ENCODE measurements around the gene SPPL3. TPM values are rescaled to one million over a fixed set of nuclear protein-coding genes. Genes with fewer than 3 reads are reported as not detected.
A peak's percentile ranks its signal among the peaks of the same experiment; 100 is the strongest.
"Not testable (repeated sequence)": the region's sequence is repeated elsewhere in the genome, so short reads cannot be mapped to it uniquely, and the experiment has no call there.

Gene SPPL3
- total RNA-seq, 8 experiments from 2014 or later: 8.3 to 28.7 (median 22.7) TPM

- no peak for ATAC-seq (replicated peaks in 6 of 8)
- Histone ChIP-seq H3K27ac (no peak overlapping the region), H3K4me1 (replicated peaks in 1 of 2) (peaks cover 4 to 6% of the 10 kb centered on the region in 2 donors), H3K4me3 (no peak overlapping the region)
- in situ Hi-C loops (cut with MboI; ENCODE audit: low pct_unique_long_range_greater_than_20kb in 2 of 9, low sequenced_read_pairs in 9 of 9, unreplicated experiment in 9 of 9): no loop called here
- 63 to 100% (median 96%) methylated on average over 1 to 2 of the region's 2 CpGs; no CpG with 5 or more reads in 4 of the 10 experiments for WGBS, 10 experiments
Measured at GRCh38 chr12:120814203-120814902, 89.8 kb downstream of the SPPL3 start.

DNA sequence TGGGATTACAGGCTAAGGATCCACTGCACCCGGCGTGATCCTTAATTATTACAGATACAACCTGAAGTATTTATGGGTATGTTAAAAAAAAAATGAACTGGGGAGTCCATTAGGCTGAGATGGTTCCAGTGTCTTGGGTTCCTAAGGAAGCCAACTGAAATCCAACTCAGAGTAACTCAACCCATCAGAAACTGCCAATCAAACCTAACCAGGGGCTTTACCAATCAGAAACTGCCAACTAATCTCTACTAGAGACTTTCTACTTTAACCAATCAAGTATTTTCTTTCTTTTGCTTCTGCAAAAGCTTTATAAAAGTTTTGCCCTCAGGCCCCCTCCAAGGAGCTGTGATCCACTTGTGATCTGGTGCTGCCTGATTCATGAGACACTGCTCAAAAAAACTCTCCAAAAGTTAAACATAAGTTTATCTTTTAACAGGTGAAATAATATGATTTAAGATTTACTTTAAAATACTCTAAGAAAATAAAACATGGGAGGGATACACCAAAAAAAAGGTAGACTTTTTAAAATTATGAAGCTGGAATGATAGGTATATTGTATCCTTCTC is 90.5 kb downstream of the SPPL3 start:
- no peak for ATAC-seq (replicated peaks in 6 of 8)
- Histone ChIP-seq H3K27ac (no peak overlapping the region), H3K4me3 (no peak overlapping the region), H3K4me1 (replicated peaks in 1 of 2) (peaks cover 4 to 6% of the 10 kb centered on the region in 2 donors)
- 87 to 100% (median 100%) methylated on average over 1 to 2 of the region's 2 CpGs; no CpG with 5 or more reads in 6 of the 10 experiments for WGBS, 10 experiments
- in situ Hi-C loops (cut with MboI; ENCODE audit: low pct_unique_long_range_greater_than_20kb in 2 of 9, low sequenced_read_pairs in 9 of 9, unreplicated experiment in 9 of 9): no loop called here

- WGBS, 10 experiments: 91 to 100% (median 96%) methylated on average over 1 to 3 of the region's 3 CpGs; no CpG with 5 or more reads in 3 of the 10 experiments
Measured at GRCh38 chr12:120810021-120810420, 94.1 kb downstream of the SPPL3 start.

GRCh38 chr12:120804428-120804827 is 99.7 kb downstream of the SPPL3 start:
- in situ Hi-C loops (cut with MboI; ENCODE audit: low pct_unique_long_range_greater_than_20kb in 2 of 9, low sequenced_read_pairs in 9 of 9, unreplicated experiment in 9 of 9): no loop called here
- Histone ChIP-seq H3K27ac (no peak overlapping the region), H3K4me3 (no peak overlapping the region), H3K4me1 (replicated peaks in 1 of 2) (peaks cover 0 to 10% of the 10 kb centered on the region in 2 donors)
- ATAC-seq (replicated peaks in 6 of 8): no peak

More at GRCh38 chr12:120810021-120810420, 94.1 kb downstream of the SPPL3 start:
- no peak overlapping the region for H3K27ac ChIP-seq
- ATAC-seq (replicated peaks in 6 of 8): no peak
- H3K4me1 ChIP-seq (replicated peaks in 1 of 2): no peaks in the 10 kb centered on the region
- in situ Hi-C loops (cut with MboI; ENCODE audit: low pct_unique_long_range_greater_than_20kb in 2 of 9, low sequenced_read_pairs in 9 of 9, unreplicated experiment in 9 of 9): no loop called here
- H3K4me3 ChIP-seq: no peak overlapping the region

GRCh38 chr12:120801146-120801545 is 103.0 kb downstream of the SPPL3 start:
- peak overlapping the region in 1 of 2 donors; percentile 21 for H3K27ac ChIP-seq
- WGBS, 10 experiments: 60 to 100% (median 88%) methylated on average over 1 to 2 of the region's 2 CpGs; no CpG with 5 or more reads in 1 of the 10 experiments
- ATAC-seq (replicated peaks in 6 of 8): peak in 1 of 8 experiments; percentile 30
- no peak overlapping the region for H3K4me3 ChIP-seq
- peaks cover 0 to 10% of the 10 kb centered on the region in 2 donors for H3K4me1 ChIP-seq (replicated peaks in 1 of 2)
- in situ Hi-C loops (cut with MboI; ENCODE audit: low pct_unique_long_range_greater_than_20kb in 2 of 9, low sequenced_read_pairs in 9 of 9, unreplicated experiment in 9 of 9): no loop called here

DNA sequence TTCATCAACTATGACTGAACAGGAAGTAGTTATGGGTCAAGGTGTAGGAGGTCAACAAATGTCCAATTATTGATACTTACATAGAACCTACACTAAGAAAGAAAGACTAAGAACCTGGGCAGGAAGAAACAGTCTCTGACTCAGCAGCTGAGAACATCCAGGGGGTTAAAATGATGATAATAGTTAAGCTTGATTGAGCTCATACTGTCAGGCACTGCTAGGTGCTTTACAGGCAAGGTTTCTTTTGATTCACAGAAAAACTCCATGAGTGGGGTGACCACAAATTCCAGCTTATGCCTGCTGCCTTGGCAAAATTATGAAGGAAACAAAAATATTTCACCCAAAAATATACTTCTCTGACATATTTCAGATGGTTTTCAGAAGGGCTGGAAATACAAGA is 103.5 kb downstream of the SPPL3 start:
- no peak for ATAC-seq (replicated peaks in 6 of 8)
- H3K4me3 ChIP-seq: no peak overlapping the region
- peaks cover 0 to 10% of the 10 kb centered on the region in 2 donors for H3K4me1 ChIP-seq (replicated peaks in 1 of 2)
- in situ Hi-C loops (cut with MboI; ENCODE audit: low pct_unique_long_range_greater_than_20kb in 2 of 9, low sequenced_read_pairs in 9 of 9, unreplicated experiment in 9 of 9): no loop called here
- H3K27ac ChIP-seq: peak overlapping the region in 1 of 2 donors; percentile 21

DNA sequence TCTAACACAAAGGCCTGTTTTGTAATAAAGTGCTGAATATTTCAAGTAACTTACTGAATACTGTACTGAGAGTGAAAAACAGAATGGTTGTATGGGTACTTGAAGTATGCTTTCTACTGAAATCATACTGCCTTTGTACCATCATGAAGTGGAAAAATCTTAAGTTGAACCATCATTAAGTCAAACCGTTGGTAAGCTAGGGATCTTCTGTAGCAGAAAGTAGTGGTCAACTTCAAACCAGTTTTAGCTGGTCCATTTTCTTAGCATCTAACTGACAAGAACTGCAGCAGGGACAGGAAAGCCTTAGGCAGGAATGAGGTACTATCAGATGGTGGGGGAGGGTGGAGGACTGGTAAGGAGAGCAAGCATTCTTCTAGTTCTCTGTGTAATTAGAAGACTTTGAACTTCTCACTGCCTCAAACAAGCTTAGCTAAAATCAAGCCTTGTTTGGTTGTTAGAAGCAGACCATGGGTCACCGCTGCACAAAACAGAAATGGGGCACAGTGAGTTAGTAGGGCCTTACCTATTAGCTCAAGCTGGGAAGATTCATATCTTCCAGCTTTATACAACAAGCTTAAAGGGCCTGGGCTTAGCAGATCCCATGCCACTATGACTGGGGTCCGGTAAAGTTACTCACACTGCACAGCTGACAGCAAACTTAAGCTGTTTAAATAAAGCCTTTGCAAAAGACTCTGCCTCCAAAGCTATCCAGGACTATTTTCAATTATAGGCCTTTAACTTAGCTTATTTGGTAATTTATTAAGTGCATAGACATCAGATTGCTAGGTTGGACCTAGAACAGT is 104.7 kb downstream of the SPPL3 start:
- no peak for ATAC-seq (replicated peaks in 6 of 8)
- H3K4me3 ChIP-seq: no peak overlapping the region
- peaks cover 0 to 10% of the 10 kb centered on the region in 2 donors for H3K4me1 ChIP-seq (replicated peaks in 1 of 2)
- WGBS, 10 experiments: 63 to 100% (median 87%) methylated on average over 1 to 3 of the region's 3 CpGs; no CpG with 5 or more reads in 1 of the 10 experiments
- in situ Hi-C loops (cut with MboI; ENCODE audit: low pct_unique_long_range_greater_than_20kb in 2 of 9, low sequenced_read_pairs in 9 of 9, unreplicated experiment in 9 of 9): no loop called here
- H3K27ac ChIP-seq: no peak overlapping the region

DNA sequence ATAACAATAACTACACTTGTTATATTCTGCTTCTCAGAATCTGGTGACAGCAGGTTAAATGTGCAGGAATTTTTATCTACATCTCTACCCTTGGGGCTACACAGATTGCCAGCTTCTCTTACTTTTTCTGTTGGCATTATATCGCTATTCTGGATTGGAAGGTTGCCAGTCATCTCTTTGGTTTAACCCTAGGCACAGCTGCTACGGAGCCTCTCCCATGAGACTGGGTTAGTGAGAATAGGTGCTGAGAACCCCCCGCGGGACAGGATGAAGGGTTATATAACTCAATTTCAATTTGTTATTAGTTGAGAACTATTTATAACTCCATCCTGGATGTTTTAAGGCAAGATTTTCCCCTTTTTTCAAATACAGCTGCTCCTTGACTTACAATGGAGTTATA is 105.5 kb downstream of the SPPL3 start:
- 50 to 100% (median 96%) methylated on average over 1 to 4 of the region's 4 CpGs; no CpG with 5 or more reads in 1 of the 10 experiments for WGBS, 10 experiments
- Histone ChIP-seq H3K4me3 (no peak overlapping the region), H3K27ac (no peak overlapping the region), H3K4me1 (replicated peaks in 1 of 2) (peaks cover 0 to 10% of the 10 kb centered on the region in 2 donors)
- in situ Hi-C loops (cut with MboI; ENCODE audit: low pct_unique_long_range_greater_than_20kb in 2 of 9, low sequenced_read_pairs in 9 of 9, unreplicated experiment in 9 of 9): no loop called here
- peak in 1 of 8 experiments; percentile 26 for ATAC-seq (replicated peaks in 6 of 8)

DNA sequence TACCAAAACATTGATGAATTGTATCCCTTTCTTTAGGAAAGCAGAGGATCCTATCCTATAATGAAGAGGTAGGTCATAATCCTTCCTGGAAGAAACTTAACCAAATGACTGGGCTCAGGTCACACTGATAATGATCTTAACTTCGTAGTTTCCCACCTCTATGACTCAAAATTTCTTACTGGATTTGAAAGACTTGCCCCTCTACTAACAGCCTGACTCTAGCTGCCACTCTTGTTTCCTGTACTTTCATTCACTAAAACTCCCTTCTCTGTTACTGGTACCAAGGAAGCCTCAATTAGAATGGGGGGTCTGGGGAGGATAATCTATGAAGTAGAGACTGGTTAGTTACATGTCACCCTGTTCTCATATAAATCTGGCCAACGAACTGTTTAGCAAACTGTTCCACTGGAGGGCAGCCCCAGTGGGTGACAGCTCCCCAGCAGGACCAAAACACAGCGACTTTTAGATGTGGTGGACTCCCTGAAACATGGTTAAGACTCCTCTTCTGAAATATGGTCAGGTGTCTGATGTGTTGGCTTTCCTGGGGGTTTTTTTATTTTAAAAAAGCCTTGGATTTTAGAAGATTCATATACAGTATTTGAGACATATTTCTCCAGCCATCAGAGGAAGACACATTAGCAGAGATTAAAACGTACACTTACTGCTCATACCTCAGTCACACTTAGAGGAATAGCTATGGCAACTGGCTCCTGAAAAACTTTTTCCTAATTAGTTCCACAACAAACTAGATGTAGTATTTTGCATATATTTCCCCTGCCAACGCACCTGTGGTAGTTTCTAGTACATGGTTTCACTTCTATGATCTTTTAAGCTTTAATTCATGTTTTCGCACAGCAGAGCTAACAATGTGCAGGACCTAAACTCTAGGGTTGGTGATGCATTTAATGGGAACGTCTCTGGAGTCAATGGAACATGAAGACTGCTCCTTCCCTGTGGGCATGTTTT is 106.2 kb downstream of the SPPL3 start:
- 78 to 100% (median 88%) methylated on average over 1 to 6 of the region's 7 CpGs; no CpG with 5 or more reads in 1 of the 10 experiments for WGBS, 10 experiments
- no peak for ATAC-seq (replicated peaks in 6 of 8)
- Histone ChIP-seq H3K4me3 (no peak overlapping the region), H3K27ac (no peak overlapping the region), H3K4me1 (replicated peaks in 1 of 2) (peaks cover 0 to 10% of the 10 kb centered on the region in 2 donors)
- in situ Hi-C loops (cut with MboI; ENCODE audit: low pct_unique_long_range_greater_than_20kb in 2 of 9, low sequenced_read_pairs in 9 of 9, unreplicated experiment in 9 of 9): no loop called here

DNA sequence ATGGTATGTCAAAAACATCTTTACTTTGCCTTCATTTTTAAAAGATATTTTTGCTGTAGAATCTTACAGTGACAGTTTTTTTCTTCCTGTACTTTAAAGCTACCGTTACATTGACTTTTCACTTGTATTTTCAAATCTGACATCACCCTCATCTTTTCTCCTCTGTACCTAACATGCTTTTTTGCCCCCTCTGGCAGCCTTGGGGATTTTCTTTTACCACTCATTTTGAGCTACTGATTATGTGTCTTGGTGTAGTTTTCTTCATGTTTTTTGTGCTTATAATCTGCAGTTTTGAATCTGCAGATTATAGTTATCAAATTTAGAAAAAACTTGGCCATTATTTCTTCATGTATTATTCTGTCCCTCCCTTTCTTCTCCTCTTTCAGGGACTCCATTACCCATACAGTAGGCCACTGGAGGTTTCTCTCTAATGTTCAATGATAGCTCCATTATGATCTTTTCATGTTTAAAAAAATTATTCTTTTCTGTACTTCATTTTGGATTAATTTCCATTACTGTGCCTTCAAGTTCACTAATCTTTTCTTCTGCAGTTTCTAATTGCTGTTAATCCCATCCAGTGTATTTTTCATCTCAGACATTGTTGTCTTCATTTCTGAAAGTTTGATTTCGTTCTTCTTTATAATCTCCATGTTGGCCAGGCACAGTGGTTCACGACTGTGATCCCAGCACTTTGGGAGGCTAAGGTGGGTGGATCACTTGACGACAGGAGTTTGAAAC is 108.5 kb downstream of the SPPL3 start:
- H3K27ac ChIP-seq: no peak overlapping the region
- WGBS, 10 experiments: 81 to 100% (median 99%) methylated on average over 1 to 4 of the region's 4 CpGs
- peaks cover 0 to 2% of the 10 kb centered on the region in 2 donors for H3K4me1 ChIP-seq (replicated peaks in 1 of 2)
- in situ Hi-C loops (cut with MboI; ENCODE audit: low pct_unique_long_range_greater_than_20kb in 2 of 9, low sequenced_read_pairs in 9 of 9, unreplicated experiment in 9 of 9): no loop called here
- no peak overlapping the region for H3K4me3 ChIP-seq
- ATAC-seq (replicated peaks in 6 of 8): no peak

- ATAC-seq (replicated peaks in 6 of 8): no peak
- no peaks in the 10 kb centered on the region for H3K4me1 ChIP-seq (replicated peaks in 1 of 2)
- in situ Hi-C loops (cut with MboI; ENCODE audit: low pct_unique_long_range_greater_than_20kb in 2 of 9, low sequenced_read_pairs in 9 of 9, unreplicated experiment in 9 of 9): no loop called here
- WGBS, 10 experiments: 100% methylated on average over 1 of the region's 1 CpG; no CpG with 5 or more reads in 8 of the 10 experiments
- no peak overlapping the region for H3K4me3 ChIP-seq
- H3K27ac ChIP-seq: no peak overlapping the region
Measured at GRCh38 chr12:120793357-120793756, 110.8 kb downstream of the SPPL3 start.

- H3K4me1 ChIP-seq (replicated peaks in 1 of 2); H3K4me3 ChIP-seq; H3K27ac ChIP-seq; ATAC-seq (replicated peaks in 6 of 8); in situ Hi-C loops (cut with MboI; ENCODE audit: low pct_unique_long_range_greater_than_20kb in 2 of 9, low sequenced_read_pairs in 9 of 9, unreplicated experiment in 9 of 9): not testable (repeated sequence)
- 80 to 100% (median 95%) methylated on average over 1 to 4 of the region's 9 CpGs; no CpG with 5 or more reads in 4 of the 10 experiments for WGBS, 10 experiments
Measured at GRCh38 chr12:120792456-120792855, 111.7 kb downstream of the SPPL3 start.
